Stomach (tissue), 4 donors: ENCODE measurements around the gene FCRL6.

Source experiments
- CTCF ChIP-seq, 7 experiments: fragments of 450-650 bp in 4 of 7; fragments of 200-600 bp in 3 of 7; sonication (generic) in 3 of 7; IDR thresholded peaks; one replicate each; pipeline ENCODE4 v1.5.1; 2016 to 2019; ENCODE audit warnings: antibody characterized with exemption in 7 of 7, control low read depth in 2 of 7, mild to moderate bottlenecking in 1 of 7
- EP300 ChIP-seq: sonication (generic); formaldehyde crosslinking; IDR thresholded peaks from one replicate; pipeline ENCODE4 v1.6.1; 2017; ENCODE audit warnings: antibody characterized with exemption
- POLR2A ChIP-seq, 4 donors: fragments of 450-650 bp; IDR thresholded peaks; one replicate each; pipeline ENCODE4 v1.6.1; 2016; ENCODE audit warnings: antibody characterized with exemption in 4 of 4, control low read depth in 2 of 4, mild to moderate bottlenecking in 1 of 4, moderate library complexity in 1 of 4

- TF ChIP-seq CTCF (IDR thresholded peaks at IDR 0.05) (no peak), POLR2A (IDR thresholded peaks at IDR 0.05) (no peak), EP300 (no peak)
Measured at GRCh38 chr1:159765806-159766205, 36.4 kb upstream of the FCRL6 start.
